Transverse colon (tissue), 4 donors: ENCODE results near the gene KRAS.
A peak's percentile ranks its signal among the peaks of the same experiment; 100 is the strongest.

ENCODE experiments used
- CTCF ChIP-seq, 5 experiments: fragments of 200-600 bp in 3 of 5; fragments of 450-650 bp in 2 of 5; sonication (generic) in 3 of 5; IDR thresholded peaks; 1 replicate in 2 of 5; 2 replicates in 3 of 5; pipeline ENCODE4 v1.5.1; 2016 to 2017; ENCODE audit warnings: antibody characterized with exemption in 5 of 5, inconsistent platforms in 3 of 5, mild to moderate bottlenecking in 2 of 5, moderate library complexity in 1 of 5
- EP300 ChIP-seq: sonication (generic); formaldehyde crosslinking; IDR thresholded peaks from one replicate; pipeline ENCODE4 v1.6.1; 2017; ENCODE audit warnings: antibody characterized with exemption, low read depth
- POLR2A ChIP-seq: fragments of 450-650 bp; IDR thresholded peaks from one replicate; pipeline ENCODE4 v1.6.1; 2016; ENCODE audit warnings: antibody characterized with exemption, mild to moderate bottlenecking, moderate library complexity
- POLR2AphosphoS5 ChIP-seq, 3 donors: sonication (generic); formaldehyde crosslinking; IDR thresholded peaks; one replicate each; pipeline ENCODE4 v1.6.1; 2016; ENCODE audit warnings: antibody characterized with exemption in 3 of 3

- TF ChIP-seq CTCF (IDR thresholded peaks at IDR 0.05) (peak; percentile 65 to 72 (median 69)), POLR2A (no peak), EP300 (no peak), POLR2AphosphoS5 (IDR thresholded peaks at IDR 0.05) (no peak)
Measured at GRCh38 chr12:25241167-25242020, 9.3 kb downstream of the KRAS start.
